HCT116 (cell line): ENCODE results near the gene TNFSF9. TPM values are rescaled to one million over a fixed set of nuclear protein-coding genes. Genes with fewer than 3 reads are reported as not detected.

ENCODE experiments used
- ATAC-seq: fragments of 200-7000 bp; cut with Tn5 transposase; 2 replicates; pipeline ENCODE4 v1.9.1; 2020; ENCODE audit warnings: mild to moderate bottlenecking, moderate library complexity
- BruUV-seq: library from RNA; stranded (reverse); fragments of 400-500 nt; replicated peaks from 2 replicates; lab custom pipeline; 2021; lab: Mats Ljungman, UMichigan
- CTCF ChIA-PET: fragments of 300-600 bp; sonication (Branson Sonifier 250); formaldehyde crosslinking; loops from one replicate; lab custom pipeline; 2021; ENCODE audit warnings: antibody characterized with exemption; lab: Charles Lee
- POLR2A ChIA-PET: fragments of 300-600, 350-600 bp; sonication (Branson Sonifier 250); formaldehyde crosslinking; loops from one replicate; lab custom pipeline; 2021; ENCODE audit warnings: antibody characterized with exemption; lab: Charles Lee
- RAD21 ChIA-PET, 2 experiments: fragments of 300-600 bp; sonication (Branson Sonifier 250); formaldehyde crosslinking; loops; one replicate each; lab custom pipeline; 2023; ENCODE audit warnings: low total read pairs in 2 of 2; ENCODE audit not compliant: uncharacterized antibody in 2 of 2, unreplicated experiment in 2 of 2, low non-redundant PET in 1 of 2; lab: Charles Lee
- DNase-seq: peaks from one replicate; pipeline ENCODE4 v3.0.0-alpha.2; 2010; ENCODE audit warnings: low read depth, low spot score
- H2AFZ ChIP-seq: fragments of 200-600 bp; shearing (Covaris generic), sonication (generic); 2 replicates; pipeline ENCODE4 v1.6.1; 2017; ENCODE audit warnings: low read depth, mixed run types, mixed read lengths, antibody characterized with exemption, low read length; ENCODE audit not compliant: poor library complexity, severe bottlenecking
- H3K27ac ChIP-seq: 2 replicates; pipeline ENCODE4 v1.5.1; 2012; ENCODE audit warnings: low read depth, low read length
- H3K27me3 ChIP-seq: fragments of 200-600 bp; sonication (generic); 2 replicates; pipeline ENCODE4 v1.6.1; 2016; ENCODE audit warnings: mixed run types, low read length, mixed read lengths; ENCODE audit not compliant: insufficient read depth
- H3K36me3 ChIP-seq, 2 experiments: fragments of 200-500 bp in 1 of 2; fragments of 200-600 bp in 1 of 2; sonication (Bioruptor generic) in 1 of 2; sonication (generic) in 1 of 2; 2 replicates each; pipeline versions ENCODE4 v1.5.1 to v1.6.1; 2014 to 2016; ENCODE audit warnings: low read length in 2 of 2, inconsistent platforms in 1 of 2, mixed read lengths in 1 of 2, mixed run types in 1 of 2; ENCODE audit not compliant: insufficient read depth in 2 of 2, control insufficient read depth in 1 of 2
- H3K4me1 ChIP-seq, 2 experiments: fragments of 200-600 bp in 1 of 2; sonication (generic) in 1 of 2; 2 replicates each; pipeline versions ENCODE4 v1.5.1 to v1.6.1; 2012 to 2017; ENCODE audit warnings: low read length in 2 of 2, inconsistent platforms in 1 of 2, mild to moderate bottlenecking in 1 of 2, mixed read lengths in 1 of 2, mixed run types in 1 of 2, moderate library complexity in 1 of 2; ENCODE audit not compliant: insufficient read depth in 2 of 2, control insufficient read depth in 1 of 2
- H3K4me2 ChIP-seq: fragments of 200-600 bp; sonication (generic); 2 replicates; pipeline ENCODE4 v1.6.1; 2017; ENCODE audit warnings: mixed run types, low read length, mixed read lengths
- H3K4me3 ChIP-seq, 2 experiments: fragments of 200-600 bp in 1 of 2; sonication (generic) in 1 of 2; replicated peaks in 1 of 2; 2 replicates each; pipeline ENCODE4 v1.5.1; 2011 to 2016; ENCODE audit warnings: low read length in 2 of 2, control low read depth in 1 of 2, low read depth in 1 of 2, mild to moderate bottlenecking in 1 of 2, mixed read lengths in 1 of 2, mixed run types in 1 of 2
- H3K79me2 ChIP-seq: fragments of 200-600 bp; sonication (generic); 2 replicates; pipeline ENCODE4 v1.6.1; 2017; ENCODE audit warnings: mild to moderate bottlenecking, mixed run types, low read length, moderate library complexity, mixed read lengths; ENCODE audit not compliant: insufficient read depth
- H3K9ac ChIP-seq: fragments of 200-600 bp; sonication (generic); 2 replicates; pipeline ENCODE4 v1.6.1; 2016; ENCODE audit warnings: low read length, mixed read lengths
- H3K9me2 ChIP-seq: fragments of 200-600 bp; sonication (generic), shearing (Covaris generic); 2 replicates; pipeline ENCODE4 v1.6.1; 2017; ENCODE audit warnings: mixed run types, mild to moderate bottlenecking, moderate library complexity; ENCODE audit not compliant: insufficient read depth
- H3K9me3 ChIP-seq, 2 experiments: fragments of 200-500 bp in 1 of 2; fragments of 200-600 bp in 1 of 2; sonication (Bioruptor generic) in 1 of 2; sonication (generic) in 1 of 2; 2 replicates each; pipeline ENCODE4 v1.6.1; 2014 to 2017; ENCODE audit warnings: low read length in 2 of 2, mixed read lengths in 2 of 2, inconsistent platforms in 1 of 2, low read depth in 1 of 2, mild to moderate bottlenecking in 1 of 2, mixed run types in 1 of 2, moderate library complexity in 1 of 2; ENCODE audit not compliant: control insufficient read depth in 1 of 2, insufficient read depth in 1 of 2
- H4K20me1 ChIP-seq: fragments of 200-600 bp; sonication (generic), shearing (Covaris generic); 2 replicates; pipeline ENCODE4 v1.6.1; 2017; ENCODE audit warnings: mixed run types, mild to moderate bottlenecking, moderate library complexity; ENCODE audit not compliant: insufficient read depth
- JUND ChIP-seq: IDR thresholded peaks from 2 replicates; pipeline ENCODE4 v1.6.1; 2012
- SIN3A ChIP-seq: IDR thresholded peaks from 2 replicates; pipeline ENCODE4 v1.6.1; 2012; ENCODE audit warnings: low read depth
- TCF7L2 ChIP-seq: IDR thresholded peaks from 2 replicates; pipeline ENCODE4 v1.7.0; 2011; ENCODE audit warnings: borderline replicate concordance, inconsistent platforms; ENCODE audit not compliant: insufficient read depth, insufficient read length; ENCODE audit errors: extremely low read depth
- YY1 ChIP-seq: IDR thresholded peaks from 2 replicates; pipeline ENCODE4 v1.6.1; 2011; ENCODE audit warnings: low read length, low read depth, moderate library complexity, mild to moderate bottlenecking; ENCODE audit not compliant: insufficient replicate concordance; ENCODE audit errors: extremely low read depth
- ZBTB33 ChIP-seq: IDR thresholded peaks from 2 replicates; pipeline ENCODE4 v1.6.1; 2011; ENCODE audit warnings: mild to moderate bottlenecking, low read length, moderate library complexity; ENCODE audit not compliant: insufficient replicate concordance; ENCODE audit errors: extremely low read depth
- intact Hi-C: fragments of 100-400 bp; cut with micrococcal nuclease; formaldehyde crosslinking; loops from 2 replicates; pipeline ENCODE4 v1.10.0; 2022
- total RNA-seq: library from RNA; stranded (reverse); gene quantifications from one replicate; pipeline ENCODE4 v1.2.1, GENCODE V29; 2021; ENCODE audit not compliant: unreplicated experiment
- TF ChIP-seq, protein P1 (sequence below), 3 experiments: fragments of 200-600 bp in 1 of 3; sonication (generic) in 1 of 3; IDR thresholded peaks in 2 of 3; conservative IDR thresholded peaks in 1 of 3; 2 replicates each; pipeline ENCODE4 v1.5.1; 2012 to 2017; ENCODE audit warnings: low read depth in 2 of 3, low read length in 2 of 3, antibody characterized with exemption in 1 of 3, borderline replicate concordance in 1 of 3, control low read depth in 1 of 3, mild to moderate bottlenecking in 1 of 3, mixed read lengths in 1 of 3, mixed run types in 1 of 3, moderate library complexity in 1 of 3; ENCODE audit not compliant: insufficient read depth in 1 of 3
- TF ChIP-seq, protein P2 (sequence below): IDR thresholded peaks from 2 replicates; pipeline ENCODE4 v1.6.1; 2012; ENCODE audit warnings: low read depth

TNFSF9 gene
- total RNA-seq, 1 experiment from 2014 or later, result 25.1 TPM

DNA sequence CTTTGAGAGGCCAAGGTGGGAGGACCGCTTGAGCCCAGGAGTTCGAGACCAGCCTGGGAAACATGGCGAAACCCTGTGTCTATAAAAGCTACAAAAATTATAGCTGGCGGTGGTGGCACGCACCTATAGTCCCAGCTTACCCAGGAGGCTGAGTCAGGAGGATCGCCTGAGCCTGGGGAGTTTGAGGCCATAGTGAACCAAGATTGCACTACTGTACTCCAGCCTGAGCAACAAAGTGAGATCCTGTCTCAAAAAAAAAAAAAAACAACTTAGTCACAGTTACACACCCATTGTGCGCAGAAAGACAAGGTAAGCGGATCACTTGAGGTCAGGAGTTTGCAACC lies 48.5 kb upstream of the TNFSF9 start:
- Histone ChIP-seq H3K36me3 (no peaks in the 10 kb centered on the region), H3K9ac (no peak overlapping the region), H3K79me2 (no peaks in the 10 kb centered on the region), H3K4me1 (peaks cover 0 to 8% of the 10 kb centered on the region in 2 experiments; a peak in 1 of 4 replicates), H2AFZ (no peak overlapping the region), H3K27ac (no peak overlapping the region), H3K27me3 (no peaks in the 10 kb centered on the region), H3K4me3 (no peak overlapping the region), H3K9me2 (no peaks in the 10 kb centered on the region), H3K4me2 (no peak overlapping the region), H3K9me3 (no peaks in the 10 kb centered on the region), H4K20me1 (no peaks in the 10 kb centered on the region)
- DNase-seq (no peak), ATAC-seq (peak; percentile 15; the same call in 1 of the 2 replicates)
- TF ChIP-seq JUND, result no peak
- TF ChIP-seq, protein P1, sequence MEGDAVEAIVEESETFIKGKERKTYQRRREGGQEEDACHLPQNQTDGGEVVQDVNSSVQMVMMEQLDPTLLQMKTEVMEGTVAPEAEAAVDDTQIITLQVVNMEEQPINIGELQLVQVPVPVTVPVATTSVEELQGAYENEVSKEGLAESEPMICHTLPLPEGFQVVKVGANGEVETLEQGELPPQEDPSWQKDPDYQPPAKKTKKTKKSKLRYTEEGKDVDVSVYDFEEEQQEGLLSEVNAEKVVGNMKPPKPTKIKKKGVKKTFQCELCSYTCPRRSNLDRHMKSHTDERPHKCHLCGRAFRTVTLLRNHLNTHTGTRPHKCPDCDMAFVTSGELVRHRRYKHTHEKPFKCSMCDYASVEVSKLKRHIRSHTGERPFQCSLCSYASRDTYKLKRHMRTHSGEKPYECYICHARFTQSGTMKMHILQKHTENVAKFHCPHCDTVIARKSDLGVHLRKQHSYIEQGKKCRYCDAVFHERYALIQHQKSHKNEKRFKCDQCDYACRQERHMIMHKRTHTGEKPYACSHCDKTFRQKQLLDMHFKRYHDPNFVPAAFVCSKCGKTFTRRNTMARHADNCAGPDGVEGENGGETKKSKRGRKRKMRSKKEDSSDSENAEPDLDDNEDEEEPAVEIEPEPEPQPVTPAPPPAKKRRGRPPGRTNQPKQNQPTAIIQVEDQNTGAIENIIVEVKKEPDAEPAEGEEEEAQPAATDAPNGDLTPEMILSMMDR (IDR thresholded peaks at IDR 0.05 in 2 of 3, conservative IDR thresholded peaks at IDR 0.05 in 1 of 3; ENCODE audit: borderline replicate concordance in 1 of 3, insufficient read depth in 1 of 3, low read depth in 2 of 3, low read length in 2 of 3), result no peak
- TF ChIP-seq SIN3A, result no peak
- TF ChIP-seq TCF7L2, result no peak
- TF ChIP-seq YY1, result no peak
- TF ChIP-seq, protein P2, sequence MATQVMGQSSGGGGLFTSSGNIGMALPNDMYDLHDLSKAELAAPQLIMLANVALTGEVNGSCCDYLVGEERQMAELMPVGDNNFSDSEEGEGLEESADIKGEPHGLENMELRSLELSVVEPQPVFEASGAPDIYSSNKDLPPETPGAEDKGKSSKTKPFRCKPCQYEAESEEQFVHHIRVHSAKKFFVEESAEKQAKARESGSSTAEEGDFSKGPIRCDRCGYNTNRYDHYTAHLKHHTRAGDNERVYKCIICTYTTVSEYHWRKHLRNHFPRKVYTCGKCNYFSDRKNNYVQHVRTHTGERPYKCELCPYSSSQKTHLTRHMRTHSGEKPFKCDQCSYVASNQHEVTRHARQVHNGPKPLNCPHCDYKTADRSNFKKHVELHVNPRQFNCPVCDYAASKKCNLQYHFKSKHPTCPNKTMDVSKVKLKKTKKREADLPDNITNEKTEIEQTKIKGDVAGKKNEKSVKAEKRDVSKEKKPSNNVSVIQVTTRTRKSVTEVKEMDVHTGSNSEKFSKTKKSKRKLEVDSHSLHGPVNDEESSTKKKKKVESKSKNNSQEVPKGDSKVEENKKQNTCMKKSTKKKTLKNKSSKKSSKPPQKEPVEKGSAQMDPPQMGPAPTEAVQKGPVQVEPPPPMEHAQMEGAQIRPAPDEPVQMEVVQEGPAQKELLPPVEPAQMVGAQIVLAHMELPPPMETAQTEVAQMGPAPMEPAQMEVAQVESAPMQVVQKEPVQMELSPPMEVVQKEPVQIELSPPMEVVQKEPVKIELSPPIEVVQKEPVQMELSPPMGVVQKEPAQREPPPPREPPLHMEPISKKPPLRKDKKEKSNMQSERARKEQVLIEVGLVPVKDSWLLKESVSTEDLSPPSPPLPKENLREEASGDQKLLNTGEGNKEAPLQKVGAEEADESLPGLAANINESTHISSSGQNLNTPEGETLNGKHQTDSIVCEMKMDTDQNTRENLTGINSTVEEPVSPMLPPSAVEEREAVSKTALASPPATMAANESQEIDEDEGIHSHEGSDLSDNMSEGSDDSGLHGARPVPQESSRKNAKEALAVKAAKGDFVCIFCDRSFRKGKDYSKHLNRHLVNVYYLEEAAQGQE, result no peak
- no peak for TF ChIP-seq ZBTB33
- ChIA-PET POLR2A (no interaction called here), CTCF (no interaction called here), RAD21 (no interaction called here)
- no TSS peak for BruUV-seq
- intact Hi-C loops, result loop anchor here (1.0 kb wide), 1 partner anchor 151 kb away; no protein-coding TSS in a partner anchor
